ENCODE measurements around the gene ARL15. TPM values are rescaled to one million over a fixed set of nuclear protein-coding genes. Genes with fewer than 3 reads are reported as not detected.
"Not testable (repeated sequence)": the region's sequence is repeated elsewhere in the genome, so short reads cannot be mapped to it uniquely, and the experiment has no call there.

ARL15 gene
- total RNA-seq = 23.1 TPM
- 26.4 TPM for polyA plus RNA-seq
- long read RNA-seq, donor 1, partial matches to known transcripts = 0 of 2 reads
- long read RNA-seq, donor 1, other reads (novel, unspliced or antisense) = 0 of 2 reads
- long read RNA-seq, donor 2 = 0 reads
- long read RNA-seq, donor 3, transcript ARL15-204 (4 exons, 628 nt) = major isoform, 6 of 8 reads
- long read RNA-seq, donor 3, partial matches to known transcripts = 0 of 8 reads
- long read RNA-seq, donor 3, other reads (novel, unspliced or antisense) = 0 of 8 reads
- long read RNA-seq, donor 4, transcript ARL15-202 (5 exons, 2,486 nt) = major isoform, 5 of 12 reads
- long read RNA-seq, donor 4, partial matches to known transcripts = 6 of 12 reads
- long read RNA-seq, donor 4, other reads (novel, unspliced or antisense) = 0 of 12 reads
- long read RNA-seq, donor 5, transcript ARL15-204 (4 exons, 628 nt) = major isoform, 6 of 11 reads
- long read RNA-seq, donor 5, transcript ARL15-202 (5 exons, 2,486 nt) = minor isoform, 5 of 11 reads
- long read RNA-seq, donor 5, partial matches to known transcripts = 0 of 11 reads
- long read RNA-seq, donor 5, other reads (novel, unspliced or antisense) = 0 of 11 reads
- long read RNA-seq, donor 6, transcript ARL15-202 (5 exons, 2,486 nt) = major isoform, 5 of 5 reads
- long read RNA-seq, donor 6, partial matches to known transcripts = 0 of 5 reads
- long read RNA-seq, donor 6, other reads (novel, unspliced or antisense) = 0 of 5 reads
- long read RNA-seq, donor 7, partial matches to known transcripts = 0 of 7 reads
- long read RNA-seq, donor 7, other reads (novel, unspliced or antisense) = 0 of 7 reads
- long read RNA-seq, donor 8, partial matches to known transcripts = 0 of 5 reads
- long read RNA-seq, donor 8, other reads (novel, unspliced or antisense) = 0 of 5 reads
- long read RNA-seq, donor 9, partial matches to known transcripts = 0 of 5 reads
- long read RNA-seq, donor 9, other reads (novel, unspliced or antisense) = 0 of 5 reads
- long read RNA-seq, donor 10, partial matches to known transcripts = 0 of 1 reads
- long read RNA-seq, donor 10, other reads (novel, unspliced or antisense) = 0 of 1 reads

DNA sequence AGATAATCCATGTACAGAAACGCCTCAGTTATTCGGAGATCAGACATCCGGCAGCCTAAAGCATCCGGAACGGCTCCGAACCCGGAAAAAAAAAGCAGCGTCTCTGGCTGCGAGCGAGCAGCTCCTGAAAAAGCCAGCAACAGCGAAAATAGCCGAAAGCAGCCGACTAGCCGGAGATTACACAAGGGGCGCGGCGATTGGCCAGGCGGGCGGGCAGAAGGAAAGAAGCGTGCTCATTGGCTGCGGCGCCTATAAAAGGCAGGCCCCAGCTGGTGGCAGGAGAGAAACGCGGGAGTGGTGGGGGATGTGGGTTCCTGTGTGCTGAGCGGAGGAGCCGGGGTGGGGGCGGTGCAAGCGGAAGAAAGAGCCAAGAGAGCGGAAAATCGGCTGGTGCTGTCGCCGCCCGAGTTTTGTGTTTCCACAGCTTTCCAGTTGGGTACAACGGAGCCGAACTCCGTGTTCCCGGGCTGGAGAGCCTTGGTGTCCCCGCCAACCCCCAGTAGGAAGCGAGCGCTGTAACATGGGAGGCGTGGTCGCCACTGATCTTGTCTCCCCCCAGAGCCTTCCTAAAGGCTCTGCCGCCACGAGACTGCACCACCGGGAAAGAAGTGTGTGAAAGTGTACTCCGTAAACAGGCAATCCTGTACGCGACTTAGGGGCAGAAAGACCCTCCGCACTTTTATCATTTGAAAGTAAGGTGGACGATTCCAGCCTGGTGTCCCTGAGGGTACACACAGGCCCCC lies at the start of gene ARL15:
ARL15 (minus strand) TSS at position 141 of the 743 bp plus-strand sequence.
- peaks cover 0 to 14% of the 10 kb centered on the region in 2 donors for H3K27me3 ChIP-seq (ENCODE audit: control insufficient read depth in 2 of 2, insufficient read depth in 1 of 2, low read length in 1 of 2)
- DNase-seq (ENCODE audit: low read depth in 6 of 9, low spot score in 9 of 9) = peak; percentile 91 to 99 (median 96)
- peaks cover 0 to 3% of the 10 kb centered on the region in 2 donors for H3K9me3 ChIP-seq (ENCODE audit: control insufficient read depth in 2 of 2, insufficient read depth in 1 of 2, low read length in 1 of 2)
- H3K27ac ChIP-seq (ENCODE audit: low read depth in 1 of 2, low read length in 1 of 2) = peak within 1 kb of the TSS; percentile 81 to 83
- no peaks in the 10 kb centered on the region for H3K36me3 ChIP-seq (ENCODE audit: control insufficient read depth in 2 of 2, insufficient read depth in 2 of 2, low read length in 1 of 2)
- H3K4me1 ChIP-seq (ENCODE audit: control insufficient read depth in 2 of 2, insufficient read depth in 2 of 2, low read length in 2 of 2) = peaks cover 5 to 20% of the 10 kb centered on the region in 2 donors
- H3K4me3 ChIP-seq (ENCODE audit: low read length in 2 of 2) = peak within 1 kb of the TSS; percentile 89 to 97
- WGBS = under 1% methylated on average over 50 of the region's 50 CpGs

DNA sequence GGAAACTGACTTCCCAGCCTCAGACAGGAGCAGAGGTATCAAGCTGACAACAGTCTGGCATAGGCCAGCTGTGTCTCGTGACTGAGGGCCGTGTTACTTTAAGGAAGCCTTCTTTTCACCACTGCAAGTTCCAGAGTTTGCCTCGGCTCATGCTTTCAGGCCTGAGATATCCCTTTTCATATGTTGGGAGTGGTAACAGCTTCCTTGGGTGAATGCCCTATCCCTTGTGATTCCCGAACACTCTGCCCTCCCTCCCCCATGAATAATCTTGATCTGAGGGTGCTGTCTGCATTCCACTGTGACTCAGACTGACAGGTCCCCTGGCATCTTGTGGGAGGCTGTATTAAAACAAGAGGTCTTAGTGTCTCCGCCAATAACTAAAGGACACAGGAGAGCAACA lies 49.7 kb upstream of the ARL15 start:
- Histone ChIP-seq H3K27me3 (ENCODE audit: control insufficient read depth in 2 of 2, insufficient read depth in 1 of 2, low read length in 1 of 2) (no peaks in the 10 kb centered on the region), H3K4me1 (ENCODE audit: control insufficient read depth in 2 of 2, insufficient read depth in 2 of 2, low read length in 2 of 2) (no peaks in the 10 kb centered on the region), H3K27ac (ENCODE audit: low read depth in 1 of 2, low read length in 1 of 2) (peak overlapping the region in 1 of 2 donors; percentile 13), H3K36me3 (ENCODE audit: control insufficient read depth in 2 of 2, insufficient read depth in 2 of 2, low read length in 1 of 2) (no peaks in the 10 kb centered on the region), H3K9me3 (ENCODE audit: control insufficient read depth in 2 of 2, insufficient read depth in 1 of 2, low read length in 1 of 2) (no peaks in the 10 kb centered on the region), H3K4me3 (ENCODE audit: low read length in 2 of 2) (no peak overlapping the region)
- WGBS = 90% methylated on average over 5 of the region's 5 CpGs
- no peak for DNase-seq (ENCODE audit: low read depth in 6 of 9, low spot score in 9 of 9)

DNA sequence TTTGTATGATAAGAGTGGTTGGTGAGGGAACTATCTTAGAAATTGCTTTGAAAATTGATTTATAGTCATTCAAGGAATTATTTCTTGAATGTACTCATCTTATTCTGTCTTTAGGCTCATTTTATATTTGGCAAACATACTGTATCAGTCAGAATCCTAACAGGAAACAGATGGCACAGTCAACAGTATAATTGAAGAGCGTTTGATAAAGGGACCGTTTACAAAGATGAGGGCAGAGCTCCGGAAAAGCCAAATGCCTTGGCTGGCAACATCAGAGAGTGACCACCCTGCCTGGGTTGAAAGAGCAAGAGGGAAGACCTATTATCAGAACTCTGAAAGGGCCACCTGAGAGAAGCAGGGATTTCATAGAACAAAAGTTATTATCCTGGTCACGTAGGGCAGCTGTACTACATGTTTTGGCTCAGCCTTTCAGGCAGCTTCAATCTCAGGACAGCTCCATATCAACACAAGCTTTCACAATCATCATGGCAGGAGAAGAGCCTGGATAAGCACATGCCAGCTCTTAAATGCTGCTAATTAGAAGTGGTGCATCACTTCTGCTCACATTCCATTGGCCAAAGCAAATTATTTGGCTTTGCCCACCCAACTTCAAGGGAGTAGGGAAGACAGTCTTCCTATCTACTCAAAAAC lies 47.2 kb upstream of the ARL15 start:
- Histone ChIP-seq H3K36me3 (ENCODE audit: control insufficient read depth in 2 of 2, insufficient read depth in 2 of 2, low read length in 1 of 2) (no peaks in the 10 kb centered on the region), H3K4me3 (ENCODE audit: low read length in 2 of 2) (no peak overlapping the region), H3K9me3 (ENCODE audit: control insufficient read depth in 2 of 2, insufficient read depth in 1 of 2, low read length in 1 of 2) (peaks cover 0 to 8% of the 10 kb centered on the region in 2 donors), H3K27me3 (ENCODE audit: control insufficient read depth in 2 of 2, insufficient read depth in 1 of 2, low read length in 1 of 2) (no peaks in the 10 kb centered on the region), H3K27ac (ENCODE audit: low read depth in 1 of 2, low read length in 1 of 2) (no peak overlapping the region), H3K4me1 (ENCODE audit: control insufficient read depth in 2 of 2, insufficient read depth in 2 of 2, low read length in 2 of 2) (no peaks in the 10 kb centered on the region)
- WGBS = 23% methylated on average over 4 of the region's 4 CpGs
- no peak for DNase-seq (ENCODE audit: low read depth in 6 of 9, low spot score in 9 of 9)

DNA sequence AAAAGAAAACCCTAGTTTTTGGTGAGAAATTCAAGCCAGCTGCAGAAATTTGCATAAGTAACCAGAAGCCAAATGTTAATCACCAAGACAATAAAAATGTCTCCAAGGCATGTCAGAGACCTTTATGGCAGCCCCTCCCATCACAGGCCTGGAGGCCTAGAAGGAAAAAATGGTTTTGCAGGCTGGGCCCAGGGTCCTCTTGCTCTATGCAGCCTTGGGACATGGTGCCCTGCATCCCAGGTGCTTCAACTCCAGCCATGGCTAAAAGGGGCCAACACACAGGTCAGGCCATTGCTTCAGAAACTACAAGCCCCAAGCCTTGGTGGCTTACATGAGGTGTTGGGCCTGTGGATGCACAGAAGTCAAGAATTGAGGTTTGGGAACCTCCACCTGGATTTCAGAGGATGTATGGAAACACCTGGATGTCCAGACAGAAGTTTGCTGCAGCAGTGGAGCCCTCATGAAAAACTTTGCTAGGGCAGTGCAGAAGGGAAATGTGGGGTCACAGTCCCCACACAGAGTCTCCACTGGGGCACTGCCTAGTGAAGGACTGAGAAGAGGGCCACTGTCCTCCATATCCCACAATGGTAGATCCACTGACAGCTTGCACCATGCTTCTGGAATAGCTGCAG lies 43.7 kb upstream of the ARL15 start:
- H3K36me3 ChIP-seq (ENCODE audit: control insufficient read depth in 2 of 2, insufficient read depth in 2 of 2, low read length in 1 of 2); H3K9me3 ChIP-seq (ENCODE audit: control insufficient read depth in 2 of 2, insufficient read depth in 1 of 2, low read length in 1 of 2); H3K4me3 ChIP-seq (ENCODE audit: low read length in 2 of 2); DNase-seq (ENCODE audit: low read depth in 6 of 9, low spot score in 9 of 9); H3K4me1 ChIP-seq (ENCODE audit: control insufficient read depth in 2 of 2, insufficient read depth in 2 of 2, low read length in 2 of 2); H3K27ac ChIP-seq (ENCODE audit: low read depth in 1 of 2, low read length in 1 of 2); H3K27me3 ChIP-seq (ENCODE audit: control insufficient read depth in 2 of 2, insufficient read depth in 1 of 2, low read length in 1 of 2): not testable (repeated sequence)

DNA sequence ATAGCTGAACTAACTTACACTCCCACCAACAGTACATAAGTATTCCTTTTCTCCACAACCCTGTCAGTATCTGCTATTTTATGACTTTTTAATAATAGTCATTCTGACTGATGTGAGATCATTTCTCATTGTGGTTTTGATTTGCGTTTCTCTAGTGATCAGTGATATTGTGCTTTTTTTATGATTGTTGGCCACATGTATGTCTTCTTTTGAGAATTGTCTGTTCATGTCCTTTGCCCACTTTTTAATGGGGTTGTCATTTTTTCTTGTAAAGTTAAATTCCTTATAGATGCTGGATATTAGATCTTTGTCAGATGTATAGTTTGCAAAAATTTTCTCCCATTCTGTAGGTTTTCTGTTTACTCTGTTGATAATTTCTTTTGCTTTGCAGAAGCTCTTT lies 42.2 kb upstream of the ARL15 start:
- H3K4me3 ChIP-seq (ENCODE audit: low read length in 2 of 2); H3K4me1 ChIP-seq (ENCODE audit: control insufficient read depth in 2 of 2, insufficient read depth in 2 of 2, low read length in 2 of 2); H3K9me3 ChIP-seq (ENCODE audit: control insufficient read depth in 2 of 2, insufficient read depth in 1 of 2, low read length in 1 of 2); DNase-seq (ENCODE audit: low read depth in 6 of 9, low spot score in 9 of 9); H3K36me3 ChIP-seq (ENCODE audit: control insufficient read depth in 2 of 2, insufficient read depth in 2 of 2, low read length in 1 of 2); H3K27ac ChIP-seq (ENCODE audit: low read depth in 1 of 2, low read length in 1 of 2); H3K27me3 ChIP-seq (ENCODE audit: control insufficient read depth in 2 of 2, insufficient read depth in 1 of 2, low read length in 1 of 2): not testable (repeated sequence)
- WGBS = 0% methylated on average over 1 of the region's 1 CpG

DNA sequence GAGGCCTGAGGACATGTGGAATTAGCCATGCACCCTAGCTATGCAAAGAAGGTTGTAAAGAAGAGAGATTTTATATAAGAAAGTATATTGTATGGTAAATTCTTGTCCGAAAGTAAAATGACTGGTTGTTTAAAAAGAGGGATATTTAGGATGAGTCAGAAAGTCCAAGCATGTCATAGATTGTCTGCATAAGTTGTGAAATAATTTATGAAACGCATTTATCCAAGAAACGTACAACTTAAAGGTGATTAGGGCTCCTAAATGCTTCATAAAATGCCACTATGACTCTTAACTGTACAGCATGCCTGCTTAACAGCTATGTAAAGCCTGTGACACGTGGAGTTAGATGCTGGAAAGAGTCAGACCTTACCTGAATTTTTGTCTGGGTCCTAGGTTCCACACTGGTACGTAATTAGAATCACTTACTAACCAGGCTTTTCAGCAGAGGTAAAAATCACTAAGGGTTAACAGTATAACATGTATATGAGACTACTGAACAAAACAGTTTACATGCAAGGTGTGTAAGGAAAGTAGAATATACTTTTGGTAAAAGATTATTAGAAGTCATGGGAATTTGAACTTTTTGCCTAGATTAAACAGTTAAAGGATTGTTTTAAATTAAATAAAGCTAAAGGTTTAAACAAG lies 37.0 kb upstream of the ARL15 start:
- H3K27me3 ChIP-seq (ENCODE audit: control insufficient read depth in 2 of 2, insufficient read depth in 1 of 2, low read length in 1 of 2) = no peaks in the 10 kb centered on the region
- no peak for DNase-seq (ENCODE audit: low read depth in 6 of 9, low spot score in 9 of 9)
- H3K27ac ChIP-seq (ENCODE audit: low read depth in 1 of 2, low read length in 1 of 2) = no peak overlapping the region
- no peak overlapping the region for H3K4me3 ChIP-seq (ENCODE audit: low read length in 2 of 2)
- no peaks in the 10 kb centered on the region for H3K4me1 ChIP-seq (ENCODE audit: control insufficient read depth in 2 of 2, insufficient read depth in 2 of 2, low read length in 2 of 2)
- H3K9me3 ChIP-seq (ENCODE audit: control insufficient read depth in 2 of 2, insufficient read depth in 1 of 2, low read length in 1 of 2) = no peaks in the 10 kb centered on the region
- 82% methylated on average over 5 of the region's 5 CpGs for whole genome bisulfite sequencing
- no peaks in the 10 kb centered on the region for H3K36me3 ChIP-seq (ENCODE audit: control insufficient read depth in 2 of 2, insufficient read depth in 2 of 2, low read length in 1 of 2)

DNA sequence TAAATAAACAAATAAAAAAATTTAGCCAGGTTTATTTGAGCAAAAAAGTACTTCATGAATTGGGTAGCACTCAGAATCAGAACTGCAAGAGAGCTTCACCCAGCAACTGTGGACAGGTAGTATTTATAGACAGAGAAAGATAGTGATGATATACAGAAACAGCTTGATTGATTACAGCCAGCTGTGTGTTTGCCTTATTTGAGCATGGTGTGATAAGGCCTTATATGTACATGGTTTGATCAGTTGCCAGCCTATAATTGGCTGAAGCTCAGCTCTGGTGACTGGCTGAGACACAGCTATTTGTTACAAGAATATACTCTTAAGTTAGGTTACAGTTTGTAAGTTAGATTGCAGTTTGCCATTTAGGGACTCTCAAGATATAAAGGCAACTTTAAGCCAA lies 34.3 kb upstream of the ARL15 start:
- H3K27me3 ChIP-seq (ENCODE audit: control insufficient read depth in 2 of 2, insufficient read depth in 1 of 2, low read length in 1 of 2) = no peaks in the 10 kb centered on the region
- H3K9me3 ChIP-seq (ENCODE audit: control insufficient read depth in 2 of 2, insufficient read depth in 1 of 2, low read length in 1 of 2) = no peaks in the 10 kb centered on the region
- H3K36me3 ChIP-seq (ENCODE audit: control insufficient read depth in 2 of 2, insufficient read depth in 2 of 2, low read length in 1 of 2) = no peaks in the 10 kb centered on the region
- no peak for DNase-seq (ENCODE audit: low read depth in 6 of 9, low spot score in 9 of 9)
- H3K27ac ChIP-seq (ENCODE audit: low read depth in 1 of 2, low read length in 1 of 2) = no peak overlapping the region
- no peak overlapping the region for H3K4me3 ChIP-seq (ENCODE audit: low read length in 2 of 2)
- H3K4me1 ChIP-seq (ENCODE audit: control insufficient read depth in 2 of 2, insufficient read depth in 2 of 2, low read length in 2 of 2) = no peaks in the 10 kb centered on the region

DNA sequence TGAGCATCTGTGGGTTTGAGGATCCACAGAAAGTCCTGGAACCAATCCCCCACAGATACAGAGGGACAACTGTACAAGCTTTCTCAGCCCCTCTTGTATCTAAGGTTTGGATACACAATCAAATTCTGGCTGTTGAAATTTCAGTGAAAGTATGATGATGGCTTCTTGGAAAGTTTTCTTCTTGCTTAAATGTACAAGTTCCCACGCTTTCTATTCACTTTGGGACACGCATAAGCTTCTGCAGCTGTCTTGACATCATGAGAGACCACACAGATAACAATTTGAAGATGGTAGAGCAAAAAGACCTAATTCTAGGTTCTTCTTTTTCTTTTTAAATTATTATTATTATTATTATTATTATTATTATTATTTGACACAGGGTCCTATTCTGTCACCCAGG lies 31.6 kb upstream of the ARL15 start:
- Histone ChIP-seq H3K27me3 (ENCODE audit: control insufficient read depth in 2 of 2, insufficient read depth in 1 of 2, low read length in 1 of 2) (no peaks in the 10 kb centered on the region), H3K4me1 (ENCODE audit: control insufficient read depth in 2 of 2, insufficient read depth in 2 of 2, low read length in 2 of 2) (no peaks in the 10 kb centered on the region), H3K36me3 (ENCODE audit: control insufficient read depth in 2 of 2, insufficient read depth in 2 of 2, low read length in 1 of 2) (no peaks in the 10 kb centered on the region), H3K4me3 (ENCODE audit: low read length in 2 of 2) (no peak overlapping the region), H3K27ac (ENCODE audit: low read depth in 1 of 2, low read length in 1 of 2) (no peak overlapping the region), H3K9me3 (ENCODE audit: control insufficient read depth in 2 of 2, insufficient read depth in 1 of 2, low read length in 1 of 2) (no peaks in the 10 kb centered on the region)
- no peak for DNase-seq (ENCODE audit: low read depth in 6 of 9, low spot score in 9 of 9)
- 98% methylated on average over 2 of the region's 2 CpGs for WGBS

Data from thymus (tissue), 14 donors.